ENCODE measurements around the gene RXRA.
A peak's percentile ranks its signal among the peaks of the same experiment; 100 is the strongest.

Gene RXRA

DNA sequence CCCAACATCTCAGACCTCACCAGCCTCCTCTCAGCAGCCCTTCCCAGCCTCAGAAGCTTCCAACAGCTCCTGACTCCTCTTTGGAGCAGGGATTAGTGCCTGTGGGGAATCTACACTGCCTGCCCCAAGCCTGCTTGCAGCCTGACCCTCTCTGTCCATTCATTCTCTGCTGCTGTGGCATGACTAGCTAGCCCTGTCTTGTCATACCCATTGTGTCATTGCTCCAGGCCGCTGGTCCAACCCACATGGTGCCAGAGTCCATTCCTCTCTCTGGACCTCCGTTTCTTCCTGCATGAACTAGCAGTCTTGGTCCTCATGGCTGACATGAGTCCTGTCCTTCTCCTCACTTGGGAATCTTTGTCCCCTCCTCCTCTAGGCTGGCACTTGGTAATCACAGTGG is 12.8 kb upstream of the RXRA start:
- DNase-seq = no peak

DNA sequence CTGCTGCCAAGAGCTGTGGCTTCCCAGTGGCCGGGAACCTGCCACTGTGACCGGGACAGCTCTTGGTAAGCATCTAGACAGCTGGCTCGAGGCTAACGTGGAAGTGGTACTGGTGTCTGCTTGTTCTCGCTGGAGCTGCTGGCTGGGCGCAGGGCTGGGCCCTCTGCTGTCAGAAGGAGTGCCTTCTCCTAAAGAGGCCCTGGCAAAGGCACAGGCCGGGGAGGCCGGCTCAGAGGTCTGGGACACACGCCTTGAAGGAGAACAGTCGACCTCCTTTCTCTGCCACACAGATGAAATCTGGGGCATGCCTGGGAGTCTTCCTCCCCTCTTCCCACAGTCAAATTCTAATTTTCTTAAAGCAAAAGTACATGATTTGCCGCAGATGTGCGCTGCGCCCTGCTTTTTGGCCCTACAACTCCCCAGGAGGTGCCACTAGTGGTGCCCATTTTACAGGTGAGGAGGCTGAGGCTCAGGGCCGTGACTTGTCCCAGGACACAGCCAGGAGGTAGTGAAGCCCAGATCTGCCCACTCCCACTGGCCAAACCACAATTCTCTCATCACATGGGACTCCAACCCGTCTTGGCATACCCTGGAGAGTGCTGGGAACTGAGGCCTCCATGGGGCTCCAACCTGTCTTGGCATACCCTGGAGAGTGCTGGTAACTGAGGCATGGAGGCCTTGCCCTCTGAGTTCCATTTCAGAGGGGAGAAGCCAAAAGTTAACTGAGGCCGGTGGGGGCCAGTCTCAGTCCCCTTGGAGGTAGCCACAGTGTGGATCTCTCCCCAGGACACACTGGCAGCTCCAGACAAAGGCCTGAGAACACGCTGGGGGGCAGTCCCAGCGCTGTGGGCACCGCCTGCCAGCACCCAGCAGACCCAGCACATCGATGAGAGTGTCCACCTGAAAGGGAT is 12.0 kb upstream of the RXRA start:
- DNase-seq = no peak

DNA sequence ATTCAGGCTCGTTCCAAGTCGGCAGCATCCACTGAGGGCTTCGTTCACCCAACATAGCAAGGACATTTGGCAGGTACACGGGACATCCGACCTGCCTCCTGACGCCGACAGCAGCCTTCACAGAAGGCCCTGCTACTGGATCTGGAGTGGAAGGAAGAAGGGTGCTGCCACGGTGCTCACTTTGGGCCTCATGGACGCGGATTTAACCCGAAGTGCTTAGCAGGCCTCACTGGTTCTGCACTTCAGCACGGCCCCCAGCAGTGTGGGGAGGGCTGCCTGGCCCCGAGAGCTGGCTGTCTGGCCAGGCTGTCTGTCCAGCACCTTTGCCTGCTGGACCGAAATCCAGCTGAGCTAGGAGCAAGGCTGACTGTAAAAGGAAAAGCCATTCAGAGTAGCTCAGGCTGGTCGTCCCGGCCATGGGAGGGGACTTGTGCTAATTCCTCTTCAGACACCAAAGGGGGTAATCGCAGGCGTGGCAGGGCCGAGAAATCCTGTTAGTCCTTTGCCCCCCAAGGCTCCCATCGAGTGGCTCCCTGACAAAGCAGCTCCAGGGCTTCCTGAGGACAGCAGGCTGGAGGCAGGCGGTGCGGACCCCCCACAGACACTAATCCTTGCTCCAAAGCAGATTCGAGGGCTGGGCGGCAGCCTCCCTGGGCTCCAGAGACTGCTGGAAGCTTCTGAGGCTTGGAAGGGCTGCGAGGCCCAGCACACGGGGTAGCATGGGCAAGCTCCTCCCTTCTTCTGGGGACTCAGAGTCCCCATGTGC is 11.1 kb upstream of the RXRA start:
- DNase-seq = no peak

DNA sequence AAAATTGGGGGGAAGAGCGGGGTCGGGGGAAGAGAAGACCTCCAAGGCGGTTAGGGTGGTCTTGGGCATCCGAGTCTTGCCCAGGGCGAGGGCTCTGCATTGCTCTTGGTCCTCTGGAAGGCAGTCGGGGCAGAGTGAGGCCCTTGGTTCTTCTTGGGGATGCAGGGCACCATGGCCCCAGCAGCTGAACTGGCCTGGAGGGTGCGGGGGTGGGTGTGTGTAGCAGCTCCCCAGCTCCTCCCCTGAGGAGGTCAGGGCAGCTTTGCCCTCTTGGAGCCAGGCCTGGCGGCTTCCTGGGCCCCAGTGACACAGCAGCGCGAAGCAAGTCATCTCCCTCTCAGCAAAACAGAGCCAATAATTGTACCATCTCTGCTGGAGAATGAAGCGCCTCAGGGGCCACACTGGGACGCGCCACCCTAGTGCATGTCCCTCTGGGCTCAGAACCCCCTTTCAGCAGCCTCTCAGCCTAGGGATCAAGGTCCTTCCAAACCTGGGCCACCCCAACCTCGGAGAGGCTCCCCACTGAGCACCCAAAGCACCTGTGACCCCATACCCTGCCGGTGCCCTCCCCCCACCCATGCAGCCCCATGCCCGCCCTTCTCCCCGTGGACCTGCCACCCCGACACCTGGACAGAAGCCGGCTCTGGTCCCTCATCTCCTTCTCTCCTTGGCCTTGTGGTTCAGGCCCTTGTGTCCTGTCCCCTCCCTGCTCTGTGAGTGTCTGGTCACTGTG is 10.4 kb upstream of the RXRA start:
- DNase-seq = no peak

DNA sequence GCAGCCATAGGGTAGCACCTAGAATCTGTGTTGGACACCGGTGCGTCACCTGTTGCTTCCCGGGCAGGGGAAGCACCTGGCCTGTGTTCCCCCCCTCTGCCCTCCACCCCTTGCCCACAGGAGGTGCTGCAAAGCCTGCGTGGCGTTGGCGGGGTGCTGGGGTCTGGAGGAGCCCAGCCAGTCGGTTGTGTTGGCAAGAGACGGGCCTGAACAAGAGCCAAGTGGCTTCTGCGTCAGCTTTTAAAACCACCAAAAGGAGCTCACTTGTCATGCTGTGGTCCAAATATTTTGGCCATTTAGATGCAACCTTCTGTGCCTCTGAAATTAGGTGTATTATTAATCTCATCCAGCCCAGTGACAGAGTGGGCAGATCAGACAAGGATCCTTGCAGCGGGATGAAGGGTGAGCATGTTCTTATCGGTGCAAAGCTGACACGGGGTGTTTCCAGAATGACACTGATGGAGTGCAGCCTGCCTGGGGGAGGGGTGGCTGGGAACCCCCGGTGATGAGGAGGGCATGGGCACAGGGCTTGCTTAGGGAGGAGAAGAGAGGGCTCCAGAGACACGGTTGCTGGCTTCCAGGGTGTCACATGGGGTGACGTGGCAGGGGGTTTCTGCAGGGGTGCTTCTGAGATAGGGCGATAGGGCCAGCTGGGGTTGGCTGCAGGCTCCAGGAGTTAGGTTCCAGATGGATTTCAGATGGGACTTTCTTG is 9.7 kb upstream of the RXRA start:
- DNase-seq = no peak

DNA sequence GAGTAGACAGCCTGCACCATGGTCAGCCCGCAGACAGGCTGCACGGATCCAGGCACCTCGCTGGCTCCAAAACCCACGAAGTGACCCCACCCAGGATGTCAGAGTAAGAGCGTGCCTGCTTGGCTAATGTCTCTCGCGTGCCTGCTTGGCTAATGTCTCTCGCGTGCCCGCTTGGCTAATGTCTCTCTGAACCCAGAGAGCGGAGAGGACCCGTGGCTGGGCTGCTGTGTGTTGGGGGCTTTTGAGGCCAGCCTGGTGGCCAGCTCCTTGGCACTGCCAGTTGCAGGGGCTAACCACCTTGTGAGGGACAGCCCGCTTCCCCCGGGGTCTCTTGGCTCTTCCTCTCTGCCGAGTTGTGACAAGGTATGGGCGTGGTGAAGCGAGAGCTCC is 8.9 kb upstream of the RXRA start:
- no peak for DNase-seq

DNA sequence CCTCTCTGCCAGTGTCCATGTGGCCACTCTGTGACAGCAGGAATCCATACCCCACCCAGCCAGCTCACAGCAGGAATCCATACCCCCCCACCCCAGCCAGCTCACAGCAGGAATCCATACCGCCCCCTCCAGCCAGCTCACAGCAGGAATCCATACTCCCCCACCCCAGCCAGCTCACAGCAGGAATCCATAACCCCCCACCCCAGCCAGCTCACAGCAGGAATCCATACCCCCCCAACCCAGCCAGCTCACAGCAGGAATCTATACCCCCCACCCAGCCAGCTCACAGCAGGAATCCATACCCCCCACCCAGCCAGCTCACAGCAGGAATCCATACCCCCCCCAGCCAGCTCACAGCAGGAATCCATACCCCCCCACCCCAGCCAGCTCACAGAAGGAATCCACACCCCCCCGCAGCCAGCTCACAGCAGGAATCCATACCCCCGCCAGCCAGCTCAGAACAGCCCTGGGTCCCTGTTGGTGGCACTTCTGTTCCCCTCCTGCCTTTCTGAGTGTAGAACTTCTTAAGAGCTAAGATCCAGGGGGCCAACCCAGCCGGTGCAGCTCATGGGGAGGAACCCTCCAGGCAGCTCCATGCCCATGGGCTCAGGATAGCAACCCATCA is 8.4 kb upstream of the RXRA start:
- DNase-seq = no peak

DNA sequence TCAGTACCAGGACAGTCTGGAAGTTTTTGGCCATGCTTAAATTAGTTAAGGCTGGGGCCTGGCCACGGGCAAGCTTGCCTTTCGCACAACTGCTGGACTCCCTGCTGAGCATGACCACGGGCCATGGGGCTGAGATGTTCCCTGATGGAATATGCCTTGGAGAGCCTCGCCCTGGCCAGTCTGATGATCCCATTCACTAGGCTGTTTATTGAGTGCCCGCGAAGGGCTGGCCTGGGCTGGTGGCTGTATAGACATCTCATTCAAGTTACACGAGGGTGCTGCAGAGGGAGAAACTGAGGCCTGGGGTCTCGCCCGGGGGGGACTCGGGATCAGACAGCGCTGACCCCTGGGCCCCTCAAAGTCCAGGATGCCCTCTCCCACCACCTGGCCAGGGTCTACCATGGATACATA is 7.8 kb upstream of the RXRA start:
- DNase-seq = no peak

DNA sequence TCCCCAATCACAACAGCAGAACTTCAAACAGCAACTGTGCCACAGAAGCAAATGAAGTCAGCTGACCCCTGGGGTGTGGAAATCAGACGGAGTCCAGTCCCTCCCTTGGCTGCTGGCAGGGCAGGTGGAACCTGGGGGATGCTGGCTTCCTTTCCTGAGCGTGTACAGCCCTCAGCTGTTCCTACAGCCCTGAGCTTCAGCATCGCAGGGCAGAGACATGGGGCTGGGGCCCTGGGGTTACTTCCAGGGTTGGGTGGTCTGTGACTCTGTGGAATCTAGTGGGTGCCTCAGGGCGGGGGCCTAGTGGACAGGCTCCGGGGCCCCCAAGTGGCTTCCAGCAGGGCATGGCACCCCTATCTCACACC is 7.3 kb upstream of the RXRA start:
- DNase-seq = no peak

DNA sequence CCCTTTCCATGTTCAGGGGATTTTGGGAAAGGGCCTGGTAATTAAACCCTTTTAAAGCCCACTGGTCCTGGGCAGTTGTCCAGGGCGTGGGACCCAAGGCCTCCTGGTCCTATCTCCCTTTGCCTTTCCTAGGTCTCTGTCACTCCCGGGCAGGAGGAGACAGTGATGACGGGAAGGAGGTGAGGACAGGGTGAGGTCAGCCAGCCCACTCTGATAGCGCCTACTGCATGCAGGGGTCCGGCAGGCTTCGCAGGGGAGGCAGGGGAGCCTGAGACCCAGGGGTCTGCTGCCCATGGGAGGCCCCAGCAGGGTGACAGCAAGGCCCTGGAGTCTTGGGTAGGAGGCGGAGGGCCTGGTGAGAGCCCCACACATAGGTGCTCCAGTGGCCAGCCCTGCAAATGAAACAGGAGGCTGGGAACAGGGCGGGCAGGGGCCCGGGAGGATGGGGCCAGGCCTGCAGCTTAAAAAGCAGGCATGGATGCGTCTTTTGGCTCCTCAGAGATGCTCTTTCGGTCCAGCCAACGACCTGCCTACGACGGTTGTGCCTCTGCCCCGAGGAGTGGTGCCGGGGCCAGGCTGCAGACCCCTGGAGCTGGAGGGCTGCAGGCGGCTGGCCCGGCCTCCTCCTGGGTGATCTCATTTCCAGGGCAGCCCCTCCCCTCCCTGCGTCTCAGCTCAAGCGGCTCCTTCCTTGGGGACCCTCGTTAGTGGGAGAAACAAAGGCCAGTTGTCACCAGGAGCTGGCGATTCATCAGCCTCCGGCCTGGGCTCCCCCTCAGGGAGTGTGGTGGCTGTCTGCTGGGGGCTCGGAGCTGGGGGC is 6.7 kb upstream of the RXRA start:
- no peak for DNase-seq

DNA sequence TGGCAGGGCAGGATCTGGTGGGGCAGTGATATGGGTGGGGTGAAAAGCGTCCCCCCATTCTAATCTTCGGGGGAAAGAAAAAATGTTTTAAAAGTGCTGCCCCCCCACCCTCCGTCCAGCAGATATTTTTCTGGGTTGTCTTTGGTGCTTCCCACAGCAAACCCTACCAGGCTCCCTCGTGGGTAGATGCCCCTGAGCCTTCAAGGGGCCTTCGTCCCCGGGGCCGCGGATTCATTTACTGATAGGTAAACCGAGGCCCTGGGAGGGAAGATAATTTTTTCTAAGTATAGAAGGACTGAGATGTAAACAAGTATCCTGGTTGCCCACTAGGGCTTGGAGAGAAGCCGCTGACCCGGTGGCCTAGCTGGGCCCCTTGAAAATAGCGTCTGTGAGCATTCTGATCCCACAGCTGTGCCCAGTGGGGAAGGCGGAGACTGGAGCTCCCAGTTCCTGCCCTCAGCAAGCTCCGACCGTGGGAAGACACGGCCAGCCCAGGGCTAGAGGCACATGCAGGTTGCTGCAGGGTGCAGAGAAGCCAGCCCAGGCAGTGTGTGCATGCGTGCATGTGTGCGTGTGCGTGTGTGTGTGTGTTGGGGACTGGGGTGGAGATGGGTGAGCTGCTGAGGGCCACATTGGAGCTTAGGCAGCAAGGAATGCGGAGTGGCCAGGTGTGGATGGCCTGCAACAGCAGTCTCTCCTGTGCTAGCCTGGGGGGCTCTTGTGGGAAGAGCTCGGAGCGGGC is 6.0 kb upstream of the RXRA start:
- no peak for DNase-seq

DNA sequence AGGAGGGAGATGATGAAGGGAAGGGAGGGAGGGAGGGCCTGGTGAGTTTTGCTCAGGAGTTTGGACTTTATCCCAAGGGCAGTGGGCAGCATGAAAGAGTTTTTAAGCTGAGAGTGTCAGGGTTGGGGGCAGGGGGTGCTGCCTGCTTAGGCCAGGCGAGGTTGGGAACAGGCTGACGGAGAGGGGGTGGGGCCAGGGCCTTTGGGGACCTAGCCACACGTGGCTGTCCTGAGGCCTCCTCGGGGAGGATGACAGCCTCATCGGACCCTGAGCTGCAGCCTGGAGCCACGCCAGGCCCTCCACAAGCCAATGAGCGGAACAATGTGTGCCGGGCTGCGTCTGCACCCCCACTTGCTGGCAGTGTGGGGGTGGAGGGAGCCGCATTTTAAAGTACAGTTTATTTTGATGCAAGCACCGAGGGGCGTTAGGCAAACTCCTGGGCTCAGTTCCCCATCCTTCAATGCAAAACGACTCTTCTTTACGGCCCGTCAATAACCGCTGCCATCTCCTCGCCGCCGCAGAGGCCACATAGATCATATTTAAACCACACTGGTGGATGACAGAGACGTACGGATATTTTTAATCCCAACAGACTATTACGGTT is 5.3 kb upstream of the RXRA start:
- no peak for DNase-seq

DNA sequence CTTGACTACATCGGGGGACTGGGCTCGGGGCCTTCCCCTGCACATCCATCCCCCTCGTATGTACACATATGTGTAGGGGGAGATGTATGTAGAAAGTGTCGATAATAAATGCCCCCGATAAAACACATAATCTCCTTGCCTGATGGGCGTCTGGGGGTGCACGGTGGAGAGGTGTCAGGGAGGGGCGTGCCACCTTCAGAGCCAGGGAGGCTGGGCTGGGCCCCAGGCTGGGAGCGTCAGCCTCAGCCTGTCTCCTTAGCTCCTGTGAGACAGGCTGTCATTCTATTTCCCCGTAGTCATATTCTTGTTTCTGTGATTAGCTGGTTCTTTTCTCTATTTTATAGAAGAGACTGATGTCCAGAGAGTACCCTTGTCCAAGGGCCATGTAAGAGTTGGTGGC is 4.7 kb upstream of the RXRA start:
- no peak for DNase-seq

DNA sequence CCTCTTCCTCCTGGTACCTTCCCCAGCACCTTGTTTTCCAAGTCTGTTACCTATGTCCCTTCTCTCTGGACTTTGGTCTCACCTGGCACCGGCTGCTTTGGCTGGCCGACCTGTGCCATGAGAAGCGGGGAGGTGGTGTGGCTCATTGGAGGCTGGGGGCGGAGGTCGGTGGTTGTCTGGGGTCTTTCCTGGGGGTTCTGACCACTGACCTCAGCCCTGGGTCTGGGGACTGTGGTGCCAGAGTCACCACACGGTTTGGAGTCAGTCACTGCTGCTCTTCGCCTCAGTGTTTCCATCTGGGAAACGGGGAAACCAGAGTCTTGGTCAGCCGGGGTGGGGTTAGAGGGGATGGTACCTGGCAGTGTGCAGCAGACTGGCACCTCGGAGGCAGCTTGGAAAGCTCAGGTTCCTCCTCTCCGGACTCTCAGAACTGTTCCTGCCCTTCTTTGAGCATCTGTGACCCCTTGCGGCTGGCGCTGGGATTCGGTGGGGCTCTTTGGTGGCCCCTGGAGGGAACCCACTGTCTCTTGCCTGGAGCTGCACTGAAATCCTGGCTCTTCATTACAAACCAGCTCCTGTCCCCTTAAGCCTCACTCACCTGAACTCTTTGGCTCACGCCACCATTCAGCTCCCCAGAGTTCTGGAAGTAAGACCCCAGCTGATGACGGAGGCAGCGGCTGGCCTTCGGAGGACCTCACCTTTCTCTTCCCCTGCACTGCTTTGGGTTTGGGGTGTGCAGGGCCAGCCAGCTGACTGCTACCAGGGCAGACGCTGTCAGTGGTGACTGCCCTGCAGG is 4.1 kb upstream of the RXRA start:
- no peak for DNase-seq

DNA sequence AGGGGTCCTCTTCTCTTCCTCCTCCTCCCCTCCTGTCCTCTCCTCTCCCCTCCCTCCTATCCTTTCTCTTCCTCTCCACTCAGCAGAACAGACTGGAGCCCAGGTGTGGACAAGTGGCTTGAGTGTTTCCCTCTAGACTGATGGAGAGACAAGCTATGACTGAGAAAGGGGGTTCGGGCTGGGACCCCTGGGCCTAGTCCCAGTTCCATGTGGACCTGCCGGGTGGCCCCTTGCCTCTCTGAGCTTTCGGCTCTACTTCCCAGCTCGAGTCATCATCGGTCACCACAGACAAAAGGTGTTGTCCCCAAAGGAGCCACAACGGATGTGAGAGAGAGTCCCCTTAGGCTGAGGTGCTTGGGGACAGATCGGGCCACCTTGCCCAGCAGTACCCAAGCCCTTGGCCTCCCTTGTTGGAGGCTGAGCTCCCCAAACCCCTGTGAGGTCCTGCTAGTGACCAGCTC is 3.4 kb upstream of the RXRA start:
- peak; percentile 9 for DNase-seq

DNA sequence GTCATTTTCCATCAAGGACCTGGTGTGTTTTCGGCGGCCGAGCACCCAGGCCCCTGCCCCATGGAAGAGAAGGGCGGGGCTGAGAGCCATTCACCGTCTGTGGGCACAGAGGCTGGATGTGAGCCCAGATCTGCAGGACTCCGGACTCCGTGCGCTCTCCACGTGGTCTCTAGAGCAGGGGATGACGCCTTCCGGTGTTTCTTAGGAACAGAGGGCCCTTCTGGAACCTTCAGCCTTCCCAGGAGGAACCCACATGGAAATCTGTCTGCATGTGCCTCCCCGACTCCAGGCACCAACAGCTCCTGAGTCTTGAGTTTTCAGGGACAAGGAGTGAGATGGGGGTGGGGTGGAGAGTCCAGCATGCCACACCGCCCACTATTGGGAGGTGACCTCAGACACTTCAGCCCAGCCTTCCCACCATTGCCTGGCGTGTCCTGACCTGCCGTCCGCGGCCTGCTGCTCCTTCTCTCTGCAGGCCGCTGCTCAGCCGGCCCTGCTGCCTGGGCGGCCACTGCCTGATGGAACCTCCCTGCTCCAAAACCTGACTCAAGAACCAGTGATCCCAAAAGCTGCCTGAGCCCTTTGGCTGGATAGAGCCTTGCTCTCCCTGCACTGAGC is 2.4 kb upstream of the RXRA start:
- no peak for DNase-seq

DNA sequence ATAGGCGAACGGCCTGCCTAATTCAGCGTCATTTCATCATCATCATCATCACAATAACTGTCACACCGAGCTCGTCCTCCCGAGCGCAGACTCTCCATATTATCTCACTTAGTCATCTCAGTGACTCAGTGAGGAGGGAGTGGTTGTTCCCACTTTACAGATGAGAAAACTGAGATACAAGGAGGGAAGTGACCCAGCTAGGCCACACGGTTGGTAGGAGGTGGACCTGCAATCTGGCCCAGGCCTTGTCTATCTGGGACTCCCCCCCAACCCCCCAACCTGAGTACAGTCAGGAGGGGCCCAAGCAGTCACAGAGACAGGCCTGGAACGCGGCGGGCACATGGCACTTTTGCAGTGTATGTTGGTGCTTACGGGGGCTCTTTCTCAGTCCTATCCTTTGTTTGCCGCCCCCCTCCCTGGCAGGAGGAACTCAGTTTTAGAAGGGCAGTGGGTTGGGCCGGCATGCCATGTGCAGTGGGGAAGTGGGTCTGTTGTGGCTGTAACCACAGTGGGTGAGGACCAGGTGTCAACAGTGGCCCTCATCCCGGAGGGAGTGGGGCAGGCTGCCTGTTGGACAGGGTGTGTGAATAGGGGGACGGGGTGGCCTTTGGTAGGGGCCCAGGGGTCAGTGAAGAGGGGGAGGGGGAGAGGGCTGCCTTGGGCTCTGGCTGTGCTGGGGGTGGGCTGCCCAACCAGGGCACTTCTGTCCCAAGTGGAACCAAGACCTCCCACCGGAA is 1.7 kb upstream of the RXRA start:
- DNase-seq = no peak

DNA sequence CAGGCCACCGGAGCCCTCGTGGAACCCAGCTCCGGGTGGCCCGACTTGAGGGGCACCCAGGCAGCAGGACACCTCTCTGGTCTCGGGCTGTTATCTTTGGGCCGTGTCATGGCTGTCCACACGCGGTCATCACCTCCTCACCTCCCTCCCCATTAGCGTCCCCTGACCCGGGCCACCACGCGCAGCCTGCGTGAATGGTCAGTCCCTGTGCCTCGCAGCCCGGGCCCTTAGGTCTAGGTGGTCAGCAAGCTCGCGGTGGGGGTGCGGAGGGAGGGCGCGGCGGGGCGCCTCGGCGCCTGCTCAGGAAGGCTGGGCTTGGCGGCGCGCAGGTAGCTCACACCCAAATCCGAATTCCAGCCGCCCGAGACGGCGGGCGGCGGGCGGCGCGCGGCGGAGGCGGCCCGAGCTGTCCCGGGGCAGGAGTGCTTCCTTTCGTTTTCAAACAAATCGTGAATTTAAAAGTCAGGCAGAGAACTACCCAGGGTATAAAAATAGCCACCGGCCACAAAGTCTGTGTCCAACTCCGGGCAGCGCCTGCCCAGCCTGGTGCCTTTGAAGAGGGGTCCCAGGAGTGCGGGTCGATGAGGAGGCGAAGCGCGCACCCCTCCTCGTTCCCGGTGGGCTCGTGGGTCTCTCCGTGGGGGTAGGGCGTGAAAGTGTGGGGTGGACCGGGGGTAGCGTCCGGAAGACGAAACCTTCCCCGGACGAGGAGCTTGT is 1.0 kb upstream of the RXRA start:
- DNase-seq = no peak
